OCI-LY3 (cell line): ENCODE results near the gene BUB1.

Source experiments
- CTCF ChIP-seq: fragments of 200-600, 300-600 bp; sonication (generic); IDR thresholded peaks from 2 replicates; pipeline ENCODE4 v1.5.1; 2014; ENCODE audit warnings: antibody characterized with exemption, low read length, low read depth
- EZH2phosphoT487 ChIP-seq: fragments of 200-600 bp; shearing (Covaris generic); IDR thresholded peaks from 2 replicates; pipeline ENCODE4 v1.6.1; 2018; ENCODE audit warnings: antibody characterized with exemption, mixed run types, low read depth

- no peak for TF ChIP-seq CTCF
- no peak for TF ChIP-seq EZH2phosphoT487
Observed at GRCh38 chr2:110682267-110682666, 4.4 kb upstream of the BUB1 start.
